Glomerular visceral epithelial cell (primary cell): Measurements from ENCODE around the gene NYAP2.

ENCODE experiments used
- DNase-seq: peaks from one replicate; pipeline ENCODE4 v3.0.0-alpha.2; 2016; ENCODE audit errors: extremely low spot score

NYAP2 gene

DNA sequence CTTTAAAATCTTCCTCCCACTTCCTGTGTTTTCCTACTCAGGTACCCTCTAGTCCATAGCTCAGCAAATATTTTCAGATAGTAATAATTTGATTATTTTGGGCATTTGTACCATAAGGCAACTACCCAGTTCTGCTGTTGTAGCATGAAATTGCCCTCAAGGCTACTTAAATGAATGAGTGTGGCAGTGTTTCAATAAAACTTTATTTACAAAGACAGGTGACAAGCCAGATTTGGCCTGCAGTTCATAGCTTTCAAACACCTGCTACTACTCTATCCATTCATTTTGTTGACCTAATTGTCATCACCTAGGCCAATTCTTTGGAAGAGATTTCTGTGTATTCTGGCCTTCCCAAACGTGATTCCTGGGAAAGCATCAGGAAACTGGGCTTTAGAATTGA lies 28.9 kb downstream of the NYAP2 start:
- no peak for DNase-seq

DNA sequence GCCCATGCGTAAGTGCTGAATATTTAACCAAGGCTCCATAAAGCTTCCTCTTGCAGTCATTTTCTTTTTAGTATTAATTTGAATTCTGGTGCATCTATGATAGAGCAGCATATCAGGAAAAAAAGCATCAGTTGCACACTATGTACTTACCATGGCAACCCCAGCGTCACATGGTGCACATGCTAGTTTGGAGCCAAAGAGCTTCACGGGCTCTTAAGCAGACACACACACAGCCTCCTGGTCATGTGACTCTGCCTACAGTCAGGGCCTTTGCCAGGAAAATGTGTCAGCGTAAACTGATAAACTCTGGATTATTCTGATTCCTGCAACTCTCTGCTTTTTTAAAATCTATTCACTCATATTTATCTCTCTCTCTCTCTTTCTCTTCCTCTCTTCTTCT lies 30.2 kb downstream of the NYAP2 start:
- no peak for DNase-seq

GRCh38 chr2:225431105-225431863 lies 31.8 kb downstream of the NYAP2 start:
- no peak for DNase-seq

DNA sequence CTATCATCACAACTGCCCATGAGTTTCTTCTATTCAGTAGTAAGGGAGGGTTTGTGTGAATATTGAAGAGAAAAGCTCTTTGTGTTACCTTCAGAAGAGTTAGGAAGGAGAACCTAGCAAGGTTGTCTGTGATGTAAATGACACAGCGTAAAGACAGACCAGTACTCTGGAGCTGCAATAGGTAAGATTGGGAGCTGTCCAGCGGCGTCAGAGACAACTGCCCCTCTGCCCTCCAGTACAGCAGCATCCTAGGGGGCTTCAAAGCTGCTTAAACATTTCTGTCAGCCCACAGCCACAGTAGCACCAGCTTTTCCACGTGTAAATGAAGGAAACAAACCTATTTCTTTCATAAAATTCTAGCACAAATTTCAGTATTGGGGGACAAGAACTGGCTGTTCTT lies 34.5 kb downstream of the NYAP2 start:
- no peak for DNase-seq

GRCh38 chr2:225437319-225437718 lies 37.8 kb downstream of the NYAP2 start:
- DNase-seq, result no peak

DNA sequence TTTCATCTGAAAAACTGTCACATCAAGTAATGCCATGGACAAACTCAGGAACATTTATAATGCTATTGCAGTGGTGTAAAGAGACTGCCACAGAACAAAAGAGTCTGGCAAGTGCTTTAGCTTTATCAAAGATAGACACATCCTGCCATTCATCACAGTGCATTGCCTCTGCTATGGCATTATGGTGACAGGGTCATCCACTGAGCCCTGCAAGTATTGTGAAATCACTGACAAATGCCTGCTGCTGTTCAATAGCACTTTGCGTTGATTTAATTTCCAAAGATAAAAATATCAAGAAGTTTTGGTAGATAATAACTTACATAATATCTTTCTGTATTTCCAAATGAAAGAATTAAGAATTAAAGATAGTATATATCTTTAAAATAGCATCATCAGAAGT lies 38.7 kb downstream of the NYAP2 start:
- no peak for DNase-seq

DNA sequence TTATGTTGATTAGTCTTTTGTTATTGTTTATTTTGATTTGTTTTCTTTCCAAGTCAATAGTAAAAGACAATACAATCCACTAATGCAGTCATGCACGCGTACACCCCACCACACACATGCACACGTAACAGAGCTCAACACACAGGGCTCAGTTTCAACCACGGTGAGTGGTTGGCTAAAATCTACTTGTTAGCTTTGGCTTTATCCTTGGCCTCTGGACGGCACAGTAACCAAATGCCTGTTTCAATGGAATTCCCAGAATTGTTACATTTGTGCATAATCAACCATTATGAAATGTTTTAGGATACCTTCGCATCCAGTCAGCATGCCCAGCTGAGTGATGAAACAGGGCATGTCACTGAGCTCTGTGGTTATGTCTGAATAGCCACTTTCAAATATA lies 53.2 kb downstream of the NYAP2 start:
- no peak for DNase-seq

- no peak for DNase-seq
These were observed 54.9 kb downstream of the NYAP2 start for GRCh38 chr2:225454412-225454811.

DNA sequence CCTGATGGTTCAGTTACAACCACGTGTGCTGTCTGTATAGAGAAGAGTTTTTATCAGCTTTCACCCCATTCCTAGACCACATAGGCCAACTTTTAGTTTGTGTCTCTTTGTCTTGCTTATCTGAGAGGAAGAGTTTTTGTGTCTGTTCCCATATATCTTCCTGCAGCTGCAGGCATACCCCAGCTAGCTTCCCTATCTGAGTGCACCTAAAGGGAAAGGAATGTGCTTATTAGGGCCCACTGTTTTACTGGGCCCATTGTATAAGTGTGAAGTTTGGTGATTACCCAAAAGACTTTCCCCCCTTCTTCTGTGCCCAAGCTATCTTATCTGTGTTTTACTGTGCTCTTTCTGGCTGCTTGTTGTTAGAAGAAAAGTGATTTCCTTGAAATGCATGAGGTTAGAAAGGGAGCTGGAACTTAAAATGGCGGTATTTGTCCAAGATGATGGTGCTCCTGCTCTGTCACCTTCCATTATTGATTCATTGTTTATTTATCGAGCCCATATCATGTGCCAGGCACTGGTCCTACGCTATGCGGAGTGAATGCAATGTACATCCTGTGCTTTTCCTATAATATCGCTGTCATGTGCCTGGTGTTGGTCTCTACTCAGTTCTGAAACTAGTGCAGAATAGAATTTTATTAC lies 57.2 kb downstream of the NYAP2 start:
- DNase-seq, result no peak

- DNase-seq, result no peak
These were observed 58.0 kb downstream of the NYAP2 start for GRCh38 chr2:225457482-225457881.

DNA sequence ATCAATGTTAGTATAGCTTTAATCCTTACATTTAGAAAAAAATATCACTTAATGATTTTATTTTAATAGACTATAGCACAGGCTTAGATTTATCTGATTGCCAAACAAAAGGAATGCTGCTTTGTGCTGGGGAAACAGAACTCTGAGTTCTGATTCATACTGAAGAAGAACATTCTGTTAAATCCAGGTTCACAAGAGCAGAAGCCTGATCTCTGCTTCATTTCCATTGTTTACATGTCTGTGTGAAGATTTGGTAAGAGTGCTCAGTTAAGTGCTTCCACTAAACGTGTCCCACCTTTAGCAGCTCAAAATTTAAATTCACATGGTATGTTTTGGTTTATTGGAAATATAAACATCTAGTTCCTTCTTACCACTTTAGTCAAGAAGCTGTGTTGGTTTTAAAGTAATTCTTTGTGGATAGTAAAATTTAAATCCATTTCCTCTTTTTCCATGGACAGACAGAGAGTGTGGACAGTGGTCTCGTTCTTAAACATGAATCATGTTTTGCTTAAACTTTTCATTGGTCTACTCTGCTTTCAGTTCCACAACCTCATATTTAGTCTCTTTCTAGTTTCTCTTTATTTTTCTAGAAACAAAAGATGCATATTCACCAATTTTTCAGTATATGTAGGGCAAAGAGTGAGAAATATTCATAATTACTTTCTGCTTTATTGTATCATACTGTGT lies 59.1 kb downstream of the NYAP2 start:
- no peak for DNase-seq

DNA sequence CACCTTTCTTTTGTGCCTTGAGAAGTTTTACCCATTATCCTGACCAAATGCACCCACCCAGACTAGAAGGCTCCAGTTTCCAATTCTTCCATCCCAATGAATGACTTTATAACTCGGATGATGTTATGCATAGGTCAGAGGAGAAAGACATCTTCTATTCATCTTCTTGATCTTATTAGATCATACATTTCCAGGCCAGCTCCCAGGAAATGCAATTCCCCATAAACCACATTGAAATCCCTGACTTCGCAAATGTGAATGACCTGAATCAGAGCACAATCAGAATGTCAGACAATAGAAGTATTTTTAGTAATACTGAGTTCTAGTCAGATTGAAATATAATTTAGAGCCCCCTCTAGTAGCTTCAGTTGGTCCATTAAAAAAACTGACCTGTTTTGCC lies 62.9 kb downstream of the NYAP2 start:
- DNase-seq, result no peak

- DNase-seq, result no peak
These were observed 63.4 kb downstream of the NYAP2 start for GRCh38 chr2:225462945-225463344.

DNA sequence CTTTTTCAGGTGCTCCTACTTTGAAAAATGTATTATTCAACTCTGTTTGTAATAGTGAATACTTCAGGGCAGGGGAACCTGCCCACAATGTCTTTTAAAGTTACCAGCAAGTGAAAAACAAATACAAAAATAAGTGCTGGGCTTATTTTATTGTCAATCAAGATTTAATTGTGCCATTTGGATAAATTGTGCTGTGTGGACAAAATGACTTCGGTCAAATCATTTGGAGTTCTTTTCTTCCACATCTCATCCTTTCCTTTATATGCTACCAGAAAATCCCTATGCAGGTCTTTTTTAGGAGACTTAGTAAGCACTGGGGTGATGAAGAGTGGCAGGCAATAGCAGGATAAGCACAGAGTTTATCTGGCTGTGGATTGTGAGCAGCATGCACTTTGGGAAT lies 63.9 kb downstream of the NYAP2 start:
- DNase-seq, result no peak

GRCh38 chr2:225464346-225465025 lies 65.0 kb downstream of the NYAP2 start:
- DNase-seq, result no peak

DNA sequence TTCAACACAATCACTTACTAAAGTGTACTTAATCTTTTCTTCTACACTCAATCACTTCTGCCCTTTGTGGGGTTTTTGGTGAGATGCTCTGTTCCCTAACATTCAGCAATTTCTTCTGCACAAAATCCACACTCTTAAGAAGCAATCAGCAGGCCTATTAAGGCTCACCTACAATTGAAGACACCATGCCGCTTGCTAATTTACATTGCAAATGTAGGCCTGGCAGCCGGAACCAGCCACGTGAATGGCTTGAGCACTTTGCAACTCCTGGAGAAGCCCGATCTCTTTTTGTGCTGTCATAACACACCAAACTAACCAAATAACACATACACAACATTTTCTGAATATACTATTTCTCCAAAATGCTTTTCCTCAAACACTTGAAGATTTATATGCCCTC lies 66.3 kb downstream of the NYAP2 start:
- DNase-seq, result no peak

DNA sequence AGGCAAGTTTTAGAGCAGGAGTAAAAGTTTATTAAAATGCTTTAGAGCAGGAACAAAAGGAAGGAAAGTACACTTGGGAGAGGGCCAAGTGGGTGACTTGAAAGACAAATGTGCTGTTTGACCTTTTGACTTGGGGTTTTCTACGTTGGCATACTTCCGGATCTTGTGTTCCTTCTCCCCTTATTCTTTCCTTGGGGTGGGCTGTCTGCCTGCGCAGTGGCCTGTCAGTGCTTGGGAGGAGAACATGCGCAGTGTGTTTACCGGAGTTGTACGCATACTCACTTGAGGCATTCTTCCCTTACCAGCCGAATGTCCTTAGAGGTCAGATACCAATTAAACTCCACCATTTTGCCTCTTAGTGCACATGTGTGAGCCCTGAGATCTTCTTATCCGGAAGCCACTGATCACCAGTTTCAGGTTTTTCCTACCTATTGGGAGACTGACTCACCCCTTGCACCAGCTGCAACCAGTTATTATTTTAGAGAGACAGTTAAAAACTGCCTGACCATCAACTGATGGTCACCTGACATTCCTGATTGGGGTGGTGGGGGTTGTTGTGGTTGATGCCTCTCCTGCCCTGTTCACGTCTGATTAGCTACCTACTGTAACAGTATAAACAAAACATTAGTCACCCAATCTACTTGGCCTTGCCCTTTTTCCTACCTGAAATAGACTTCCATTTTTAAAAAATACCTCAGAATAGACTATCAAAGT lies 67.5 kb downstream of the NYAP2 start:
- DNase-seq, result peak; percentile 61

DNA sequence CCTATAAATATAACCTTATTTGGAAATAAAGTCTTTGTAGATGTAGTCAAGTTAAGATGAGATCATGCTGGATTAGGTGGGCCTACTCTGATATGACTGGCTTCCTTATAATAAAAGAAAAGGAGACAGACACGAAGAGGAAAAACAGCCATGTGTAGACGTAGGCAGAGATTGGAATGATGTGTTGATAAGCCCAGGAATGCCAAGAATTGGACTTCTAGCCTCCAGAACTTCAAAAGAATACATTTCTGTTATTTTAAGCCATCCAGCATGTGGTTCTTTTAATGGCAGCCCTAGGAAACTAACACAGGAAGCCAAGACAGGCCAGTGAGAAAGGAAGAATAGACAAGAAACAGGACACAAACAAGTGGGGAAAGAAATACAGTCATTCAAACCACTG lies 68.6 kb downstream of the NYAP2 start:
- peak; percentile 30 for DNase-seq

DNA sequence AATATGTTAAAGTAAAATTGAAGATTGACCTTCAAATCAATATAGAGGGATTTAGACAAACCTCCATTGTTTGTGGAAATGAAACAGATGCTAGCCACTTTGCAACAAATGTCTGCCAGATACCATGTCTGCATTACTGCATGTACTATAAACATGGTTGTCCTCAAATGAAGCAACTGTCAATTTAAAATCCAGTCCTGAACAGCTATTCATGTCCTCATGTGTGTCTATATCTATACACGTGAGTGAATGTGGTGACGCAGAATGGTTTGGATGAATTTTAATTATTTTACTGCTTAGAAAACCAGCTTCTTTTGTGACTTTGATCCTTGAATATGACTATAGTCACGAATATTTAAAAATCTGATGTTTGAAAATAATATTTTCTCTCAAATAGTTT lies 71.5 kb downstream of the NYAP2 start:
- no peak for DNase-seq

DNA sequence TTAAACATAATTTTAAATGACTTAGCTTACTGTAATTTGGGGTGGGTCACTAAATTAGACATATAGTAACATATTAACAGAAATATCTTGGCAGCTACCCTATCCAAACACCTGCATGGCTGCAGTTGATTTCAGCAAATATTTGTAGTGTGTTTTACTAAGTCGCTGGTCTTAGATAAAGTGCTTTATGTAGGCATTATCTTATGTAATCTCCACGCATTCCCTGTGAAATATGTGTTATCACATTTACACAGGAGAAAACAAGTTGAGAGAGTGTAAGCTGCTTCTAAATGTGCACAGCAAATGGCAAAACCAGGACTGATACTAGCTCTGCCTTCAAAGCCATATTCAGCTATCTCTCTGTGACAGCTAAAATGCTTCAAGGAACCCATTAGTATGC lies 72.0 kb downstream of the NYAP2 start:
- DNase-seq, result peak; percentile 15

GRCh38 chr2:225472161-225472560 lies 72.7 kb downstream of the NYAP2 start:
- peak; percentile 29 for DNase-seq

- DNase-seq, result peak; percentile 29
These were observed 79.9 kb downstream of the NYAP2 start for GRCh38 chr2:225479386-225479785.
